ENCODE results near the gene SLC18A3. TPM values are rescaled to one million over a fixed set of nuclear protein-coding genes. Genes with fewer than 3 reads are reported as not detected.

SLC18A3 gene
- not detected in 2 replicates for total RNA-seq

DNA sequence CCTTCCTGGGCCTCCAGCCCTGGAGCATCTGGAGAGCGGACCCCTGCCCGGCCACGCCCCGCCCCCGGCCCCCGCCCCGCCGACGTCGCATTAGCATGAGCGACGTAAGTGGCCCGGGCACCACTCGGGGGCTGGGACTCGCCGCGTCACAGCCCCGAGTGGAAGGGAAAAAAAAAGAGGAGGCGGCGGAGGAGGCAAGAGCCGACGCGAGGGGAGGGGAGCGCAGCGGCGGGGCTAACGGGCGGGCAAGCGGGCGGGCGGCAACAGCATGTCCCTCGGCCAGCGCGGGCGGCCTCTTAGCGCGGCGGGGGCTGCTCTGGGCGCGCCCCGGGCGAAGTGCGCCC, at the start of gene SLC18A3:
Gene SLC18A3, plus strand, starts transcription at position 197 of the 344 bp plus-strand sequence. CDS start 431 bp downstream, outside the sequence.

DNA sequence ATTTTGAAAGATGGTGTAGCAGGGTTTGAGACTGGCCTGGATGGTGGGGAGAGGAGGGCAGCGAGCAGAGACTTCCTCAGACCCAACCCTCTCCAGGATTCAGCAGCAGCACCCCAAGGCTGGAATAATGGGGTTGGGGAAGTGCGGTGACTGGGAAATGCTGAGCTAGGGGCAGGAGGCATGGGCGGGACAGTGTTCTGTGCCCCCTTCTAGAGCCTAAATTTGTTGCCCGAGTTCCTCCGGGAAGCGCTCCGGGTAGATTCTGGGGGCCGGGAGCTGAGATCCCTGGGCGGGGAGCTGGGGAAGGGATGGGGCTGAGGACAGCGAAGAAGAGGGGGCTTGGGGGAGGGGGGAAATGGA, 3.8 kb downstream of the SLC18A3 start, which contains the start of gene CHAT:
Gene CHAT, plus strand, starts transcription at position 156 of the 360 bp plus-strand sequence. Its CDS starts 153 bp downstream, at position 309.

Other genes starting within 250 kb of the SLC18A3 start
- gene DRGX, start 214.2 kb upstream of the SLC18A3 start, total RNA-seq: not detected in 2 replicates
- 22.9 and 36.0 TPM in 2 replicates for gene ERCC6, start 71.2 kb upstream of the SLC18A3 start, total RNA-seq
- gene CHAT, start 3.7 kb downstream of the SLC18A3 start, total RNA-seq: not detected in 2 replicates
- not detected in 2 replicates for gene C10orf53, start 69.3 kb downstream of the SLC18A3 start, total RNA-seq
- under 0.01 and 0.14 TPM in 2 replicates for gene OGDHL, start 152.0 kb downstream of the SLC18A3 start, total RNA-seq

All from nasal cavity respiratory epithelium epithelial cell of viscerocranial mucosa (primary cell).